HG02759 (cell line): ENCODE data around the gene SZRD1.

Experiments used
- ATAC-seq: cut with Tn5 transposase; IDR thresholded peaks from one replicate; pipeline ENCODE4 v1.9.1; 2021; ENCODE audit warnings: mild to moderate bottlenecking, moderate library complexity; ENCODE audit not compliant: unreplicated experiment

SZRD1 gene

DNA sequence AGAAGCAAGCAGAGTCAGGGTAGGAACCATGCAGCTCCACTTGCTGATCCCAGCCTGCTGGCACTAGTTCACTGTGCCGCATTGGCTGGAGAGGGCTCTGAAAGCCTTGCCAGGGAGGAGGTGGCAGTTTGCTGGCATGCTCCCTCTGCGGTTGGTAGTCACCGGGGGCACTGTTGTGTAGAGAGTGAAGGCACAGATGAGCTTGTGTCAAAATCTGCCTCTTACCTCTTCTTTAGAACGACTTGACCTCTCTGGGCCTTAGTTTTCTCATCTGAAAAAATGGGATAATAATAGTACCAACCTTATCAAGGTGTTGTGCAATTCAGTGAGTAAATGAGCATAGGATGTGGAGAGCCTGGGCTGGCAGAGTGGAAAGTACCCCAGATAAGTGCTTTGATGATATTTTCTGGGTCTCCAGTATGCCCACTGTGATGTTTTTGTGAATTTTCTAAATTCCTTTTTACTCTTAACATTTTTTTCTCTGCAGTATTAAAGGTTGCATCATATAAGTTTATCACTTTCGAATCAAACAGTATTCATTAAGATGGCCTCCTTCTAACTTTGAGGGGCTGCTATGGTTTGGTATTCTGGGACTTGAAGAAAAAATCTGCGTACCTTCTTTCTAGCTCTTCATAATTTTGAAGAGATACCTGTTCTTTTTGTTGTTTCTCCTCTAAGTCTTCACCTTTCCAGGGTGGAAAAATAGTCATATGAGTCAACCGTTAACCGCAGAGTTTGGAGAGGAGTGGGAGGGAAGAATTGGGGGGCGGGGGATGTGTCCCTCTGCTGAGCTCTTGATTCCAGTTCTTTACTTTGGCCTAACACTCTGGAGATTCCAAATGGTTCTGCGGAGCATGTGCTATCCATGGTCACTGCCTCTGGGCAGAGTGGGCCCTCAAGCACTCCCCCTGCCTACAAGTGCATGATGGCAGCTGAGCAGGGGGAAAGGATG is 26.8 kb downstream of the SZRD1 start:
- ATAC-seq = no peak

GRCh38 chr1:16394977-16395376 is 27.9 kb downstream of the SZRD1 start:
- no peak for ATAC-seq

DNA sequence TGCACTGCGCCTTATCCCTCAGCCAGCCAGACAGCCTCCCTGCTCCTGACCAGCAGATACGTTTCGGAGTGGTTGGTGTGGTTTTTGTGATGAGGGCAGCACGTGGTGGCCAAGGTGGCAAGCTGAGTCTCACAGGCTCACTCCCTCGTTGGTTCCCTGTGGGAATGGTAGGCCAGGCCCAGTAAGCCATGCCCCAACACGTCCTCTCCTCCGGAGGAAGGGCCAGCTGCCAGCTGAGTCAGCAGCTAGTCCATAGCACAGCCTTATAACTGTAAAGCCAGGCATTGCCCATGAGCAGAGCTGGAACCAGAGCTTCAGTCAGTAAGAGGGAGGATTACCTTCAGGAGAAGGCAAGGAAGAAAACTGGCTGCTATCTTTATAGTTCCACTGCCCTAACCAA is 29.5 kb downstream of the SZRD1 start:
- no peak for ATAC-seq

DNA sequence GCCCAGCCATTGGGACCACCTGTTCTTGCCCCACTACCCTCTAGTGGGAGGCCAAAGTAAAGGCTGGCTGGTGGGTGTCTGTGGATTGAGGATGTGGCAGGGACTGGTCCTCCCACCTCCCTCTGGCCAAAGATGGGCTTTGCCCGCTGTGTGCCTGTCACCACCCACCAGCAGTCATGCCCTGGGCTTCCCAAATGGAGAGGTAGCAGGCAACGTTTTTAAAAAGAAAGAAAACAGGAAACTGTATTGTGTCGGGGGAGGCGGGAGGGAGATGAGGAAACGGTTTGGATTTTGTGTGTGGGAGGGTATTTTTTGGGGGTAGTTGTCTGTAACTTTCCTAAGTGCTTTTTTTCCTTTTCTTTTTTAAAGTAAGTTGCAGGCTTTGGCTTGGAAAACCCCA is 30.1 kb downstream of the SZRD1 start:
- no peak for ATAC-seq

DNA sequence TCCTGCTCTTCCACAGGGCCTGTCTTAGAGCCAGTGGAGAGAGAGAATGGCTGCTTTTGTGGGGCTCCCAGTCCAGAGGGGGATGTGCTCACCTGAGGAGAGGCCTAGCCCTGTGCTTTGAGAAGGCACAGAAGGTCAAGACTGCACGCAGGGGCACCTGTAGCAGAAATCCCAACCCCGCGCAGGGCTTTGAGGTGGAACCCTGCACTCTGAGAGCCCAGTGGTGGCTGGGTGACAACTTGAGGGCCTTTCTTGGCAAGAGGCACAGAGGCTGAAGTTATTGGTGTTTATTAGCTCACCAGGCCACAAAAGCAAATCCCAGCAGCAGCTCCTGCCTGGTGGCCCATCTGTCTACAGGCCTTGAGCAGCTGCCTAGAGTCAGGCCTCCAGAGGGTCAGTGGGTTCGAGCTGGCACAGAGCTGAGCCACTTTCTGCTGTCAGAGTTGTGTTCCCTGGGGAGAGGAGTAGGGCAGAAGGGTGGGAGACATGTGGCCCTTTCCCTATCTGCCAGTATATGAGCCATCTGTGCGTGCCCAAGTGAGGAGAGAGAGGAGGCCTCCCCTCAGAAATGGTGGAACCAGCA is 31.4 kb downstream of the SZRD1 start:
- ATAC-seq = no peak

DNA sequence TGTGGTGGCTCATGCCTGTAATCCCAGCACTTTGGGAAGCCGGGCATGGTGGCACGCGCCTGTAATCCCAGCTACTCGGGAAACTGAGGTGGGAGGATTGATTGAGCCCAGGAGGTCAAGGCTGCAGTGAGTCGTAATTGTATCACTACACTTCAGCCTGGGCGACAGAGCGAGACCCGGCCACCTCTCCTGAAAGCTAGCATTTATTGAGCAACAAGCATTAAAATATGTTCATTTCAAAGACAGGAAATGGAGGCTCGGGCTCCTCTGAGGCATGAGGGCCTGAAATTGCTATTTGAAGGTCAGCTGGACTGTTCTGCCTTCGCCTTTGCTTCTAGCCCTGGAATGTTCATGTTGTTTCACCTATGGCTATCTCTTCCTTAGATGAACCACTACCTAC is 35.7 kb downstream of the SZRD1 start:
- ATAC-seq = no peak

GRCh38 chr1:16405441-16405840 is 38.4 kb downstream of the SZRD1 start:
- ATAC-seq = no peak

GRCh38 chr1:16406868-16407267 is 39.8 kb downstream of the SZRD1 start:
- ATAC-seq = no peak

DNA sequence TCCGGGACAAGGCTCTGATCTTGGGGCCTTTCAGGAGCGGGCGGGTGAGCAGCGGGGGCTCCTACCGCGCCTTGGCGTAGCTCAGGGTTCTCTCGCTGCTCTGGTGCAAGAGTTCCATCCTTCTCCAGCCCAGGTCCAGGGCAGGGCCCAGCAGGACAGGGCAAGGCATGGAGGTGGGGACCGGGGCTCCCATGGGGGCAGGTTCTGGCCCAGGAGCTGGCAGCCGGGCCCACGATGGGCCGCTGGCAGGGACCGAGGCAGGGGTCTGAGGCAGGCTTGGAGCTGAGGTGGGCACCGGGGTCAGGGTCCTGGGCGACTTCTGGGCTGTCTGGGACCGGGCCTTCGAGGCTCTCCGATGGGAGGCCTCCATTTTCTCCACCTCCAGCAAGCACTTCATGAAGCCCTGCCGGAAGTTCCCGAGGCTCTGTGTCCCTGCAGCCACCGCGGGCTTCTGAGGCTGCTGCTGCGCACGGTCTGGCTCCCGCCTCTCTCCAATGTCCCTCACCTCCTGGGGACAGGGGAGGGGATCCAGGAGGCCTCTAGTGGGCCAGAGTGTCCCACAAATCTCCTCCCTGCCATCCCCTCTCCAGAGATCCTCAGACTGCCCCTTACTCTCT is 42.6 kb downstream of the SZRD1 start:
- ATAC-seq = no peak

GRCh38 chr1:16410803-16411202 is 43.8 kb downstream of the SZRD1 start:
- ATAC-seq = no peak

DNA sequence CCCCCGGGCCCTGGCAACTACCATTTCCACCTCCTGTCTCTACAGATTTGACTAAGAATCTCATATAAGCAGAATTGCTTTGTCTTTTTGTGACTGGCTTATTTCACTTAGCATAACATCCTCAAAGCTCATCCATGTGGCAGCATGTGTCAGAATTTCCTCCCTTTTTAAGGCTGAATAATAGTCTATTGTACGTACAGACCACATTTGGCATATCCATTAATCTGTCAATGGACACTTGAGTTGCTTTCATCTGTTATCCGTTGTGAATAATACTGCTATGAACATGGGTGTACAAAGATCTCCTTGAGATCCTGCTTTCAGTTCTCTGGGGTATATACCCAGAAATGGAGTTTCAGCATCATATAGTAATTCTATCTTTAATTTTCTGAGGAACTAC is 46.1 kb downstream of the SZRD1 start:
- ATAC-seq = no peak

GRCh38 chr1:16418823-16419425 is 51.9 kb downstream of the SZRD1 start:
- no peak for ATAC-seq

DNA sequence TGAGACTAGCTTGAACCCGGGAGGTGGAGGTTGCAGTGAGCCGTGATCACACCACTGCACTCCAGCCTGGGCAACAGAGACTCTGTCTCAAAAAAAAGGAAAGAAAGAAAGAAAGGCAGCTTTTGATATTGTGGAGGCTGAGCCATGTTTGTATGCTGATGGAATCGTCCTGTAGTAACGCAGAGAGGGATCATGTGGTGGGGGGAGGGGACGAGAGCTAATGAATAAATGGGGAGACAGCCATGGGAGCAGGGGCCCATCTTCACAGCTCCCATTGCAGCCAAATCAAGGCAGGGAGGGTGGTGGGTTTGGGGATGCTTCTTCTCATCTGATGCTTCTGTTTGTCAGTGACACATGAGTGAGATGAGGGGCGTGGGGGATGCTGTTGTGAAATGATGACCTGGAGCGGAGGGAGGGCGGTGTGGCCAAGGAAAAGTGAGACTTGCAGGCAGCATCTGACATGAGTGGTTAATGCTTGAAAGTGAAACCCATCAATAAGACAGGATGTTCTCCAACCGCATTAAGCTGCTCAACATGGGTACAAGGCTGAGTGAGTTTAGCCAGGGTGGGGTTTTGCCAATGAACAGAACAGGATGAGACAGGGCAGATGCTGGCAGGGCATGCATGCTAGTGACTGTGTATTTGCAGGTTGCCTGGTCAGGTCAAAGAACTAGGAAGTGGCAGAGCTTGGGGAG is 53.5 kb downstream of the SZRD1 start:
- peak; percentile 70 for ATAC-seq

DNA sequence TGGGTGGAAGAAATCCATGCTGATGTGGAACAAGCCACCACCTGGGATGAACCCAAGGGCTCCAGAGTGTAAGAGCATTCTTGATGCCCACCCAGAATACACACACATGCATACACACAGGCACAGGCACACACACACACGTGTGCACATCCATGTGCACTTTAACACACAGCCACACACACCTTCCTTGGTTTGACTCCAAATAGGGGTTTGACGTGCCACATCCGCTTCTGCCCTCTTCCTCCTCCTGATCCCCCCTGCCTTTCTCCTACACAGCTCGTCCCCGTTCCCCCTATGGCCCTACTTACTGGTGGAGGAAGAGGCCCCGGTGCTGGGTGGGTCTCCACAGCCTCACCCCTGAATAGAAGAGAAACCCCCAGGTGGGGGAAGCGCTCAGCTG is 54.2 kb downstream of the SZRD1 start:
- no peak for ATAC-seq

DNA sequence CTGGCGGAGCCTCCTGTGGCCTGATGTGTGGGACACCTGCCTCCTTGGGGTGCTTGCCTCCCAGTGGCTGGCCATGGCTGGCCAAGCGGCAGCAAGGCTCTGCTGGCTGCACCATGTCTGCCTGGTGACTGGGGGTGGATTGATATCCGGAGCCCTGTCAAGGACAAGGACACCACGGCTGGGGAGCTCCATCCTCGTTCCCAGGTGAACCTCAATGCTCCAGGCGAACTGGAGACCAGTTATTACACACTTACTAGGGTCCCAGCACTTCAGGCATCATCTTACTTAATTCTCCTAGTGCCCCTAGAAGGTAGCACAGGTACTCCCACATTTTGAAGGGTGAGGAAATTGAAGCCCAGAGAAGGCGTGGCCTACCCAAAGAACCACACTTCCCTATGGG is 55.0 kb downstream of the SZRD1 start:
- ATAC-seq = no peak

DNA sequence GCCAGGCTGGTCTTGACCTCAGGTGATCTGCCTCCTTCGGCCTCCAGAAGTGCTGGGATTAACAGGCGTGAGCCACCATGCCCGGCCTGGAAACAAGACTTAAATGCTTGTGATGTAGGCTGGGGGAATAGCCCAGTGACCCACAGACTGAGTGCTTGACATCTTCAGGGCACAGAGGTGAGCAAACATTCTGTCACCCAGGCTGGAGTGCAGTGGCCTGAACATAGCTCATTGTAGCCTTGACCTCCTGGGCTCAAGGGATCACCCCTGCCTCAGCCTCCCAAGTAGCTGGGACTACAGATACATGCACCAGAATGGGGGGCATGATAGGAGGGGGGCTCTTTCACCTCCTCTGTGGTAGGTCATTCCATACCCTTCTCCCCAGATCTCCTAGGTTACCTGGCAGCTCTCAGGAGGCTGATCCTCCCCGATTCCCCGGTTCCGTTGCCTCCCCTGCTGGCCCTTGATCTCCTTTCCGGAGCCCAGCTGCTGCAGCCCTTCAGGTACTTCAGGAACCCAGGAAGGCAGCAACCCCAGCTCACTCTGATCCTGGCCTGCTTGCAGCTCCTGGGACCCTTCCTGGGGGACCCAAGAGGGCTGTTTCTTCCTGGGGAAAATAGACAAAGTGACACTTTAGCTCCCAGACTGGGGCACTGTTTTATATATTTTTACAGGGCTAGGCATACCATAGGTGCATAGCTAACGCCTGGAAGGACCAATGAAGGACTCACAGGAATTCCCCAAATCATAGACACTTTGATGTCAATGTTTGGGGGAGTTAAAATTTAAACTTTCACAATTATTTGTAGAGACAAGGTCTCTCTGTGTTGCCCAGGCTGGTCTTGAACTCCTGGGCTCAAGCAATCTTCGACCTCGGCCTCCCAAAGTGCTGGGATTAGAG is 58.3 kb downstream of the SZRD1 start:
- no peak for ATAC-seq

DNA sequence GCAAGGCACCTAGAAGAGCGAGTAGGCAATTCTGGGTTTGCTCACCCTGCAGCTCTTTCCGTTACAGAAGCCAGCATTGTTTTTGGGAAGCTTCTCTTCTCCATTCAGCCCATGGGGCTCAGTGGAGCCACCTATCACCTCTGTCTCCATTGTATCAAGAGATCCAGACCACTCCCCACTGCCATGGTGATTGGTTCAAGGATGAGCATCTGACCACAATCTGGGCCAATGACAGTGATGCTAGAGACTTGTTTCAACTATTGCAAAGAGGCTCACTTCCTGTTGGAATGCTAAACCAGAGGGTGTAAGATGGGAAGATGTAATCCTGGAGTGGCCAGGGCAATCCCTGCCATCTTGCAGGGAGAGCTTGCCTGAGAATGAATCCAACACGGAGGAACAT is 63.6 kb downstream of the SZRD1 start:
- ATAC-seq = no peak

- ATAC-seq = no peak
These were observed 66.0 kb downstream of the SZRD1 start for GRCh38 chr1:16433030-16433429.

- no peak for ATAC-seq
These were observed 67.0 kb downstream of the SZRD1 start for GRCh38 chr1:16434007-16434406.

GRCh38 chr1:16434501-16434900 is 67.5 kb downstream of the SZRD1 start:
- no peak for ATAC-seq
